ENCODE results near the gene IGSF3. TPM values are rescaled to one million over a fixed set of nuclear protein-coding genes. Genes with fewer than 3 reads are reported as not detected.

Gene IGSF3
- total and polyA plus RNA-seq, 2 of the 8 experiments (the other 6 are each of a cell fraction or from before 2014, with no cell fraction given), result 30.0 to 32.2 TPM

GRCh38 chr1:116545359-116545705 lies 122.2 kb downstream of the IGSF3 start (continued):
- TF ChIP-seq NANOG (IDR thresholded peaks at IDR 0.05; ENCODE audit: insufficient read depth, low read depth, low read length, poor library complexity, severe bottlenecking) (no peak), ASH2L (IDR thresholded peaks at IDR 0.05; ENCODE audit: low read length) (no peak), KDM1A (IDR thresholded peaks at IDR 0.05; ENCODE audit: borderline replicate concordance, low read length) (no peak), RBBP5 (IDR thresholded peaks at IDR 0.05; ENCODE audit: borderline replicate concordance, low read depth, low read length) (no peak)

Measured in H1 (cell line).